Measurements from ENCODE around the gene CALML3. TPM values are rescaled to one million over a fixed set of nuclear protein-coding genes. Genes with fewer than 3 reads are reported as not detected.

CALML3 gene
- total RNA-seq, 2 donors from 2014 or later: not detected

- ATAC-seq (no peak), DNase-seq (no peak)
- intact Hi-C loops (cut with DNase I): no loop called here
Measured at GRCh38 chr10:5560142-5560816, 35.5 kb downstream of the CALML3 start.

GRCh38 chr10:5560817-5561703 is 36.3 kb downstream of the CALML3 start:
- ATAC-seq (no peak), DNase-seq (peak; percentile 17)
- intact Hi-C loops (cut with DNase I): no loop called here

- intact Hi-C loops (cut with DNase I): no loop called here
- ATAC-seq (no peak), DNase-seq (no peak)
Measured at GRCh38 chr10:5561704-5562645, 37.2 kb downstream of the CALML3 start.

- no peak for DNase-seq
- ATAC-seq: no peak
- intact Hi-C loops (cut with DNase I): no loop called here
Measured at GRCh38 chr10:5563321-5563961, 38.7 kb downstream of the CALML3 start.

- DNase-seq: no peak
- intact Hi-C loops (cut with DNase I): no loop called here
- no peak for ATAC-seq
Measured at GRCh38 chr10:5563991-5564536, 39.3 kb downstream of the CALML3 start.

GRCh38 chr10:5564537-5565204 is 39.9 kb downstream of the CALML3 start:
- DNase-seq: no peak
- ATAC-seq: no peak

GRCh38 chr10:5565205-5565545 is 40.4 kb downstream of the CALML3 start:
- DNase-seq (no peak), ATAC-seq (no peak)
- intact Hi-C loops (cut with DNase I): no loop called here

More at GRCh38 chr10:5564537-5565204, 39.9 kb downstream of the CALML3 start:
- intact Hi-C loops (cut with DNase I): no loop called here

- ATAC-seq (no peak), DNase-seq (no peak)
- intact Hi-C loops (cut with DNase I): no loop called here
Measured at GRCh38 chr10:5565671-5566581, 41.2 kb downstream of the CALML3 start.

- no peak for DNase-seq
- intact Hi-C loops (cut with DNase I): no loop called here
Measured at GRCh38 chr10:5566614-5567013, 41.9 kb downstream of the CALML3 start.

GRCh38 chr10:5567477-5567876 is 42.7 kb downstream of the CALML3 start:
- ATAC-seq: no peak
- DNase-seq: no peak
- intact Hi-C loops (cut with DNase I): no loop called here

More at GRCh38 chr10:5566614-5567013, 41.9 kb downstream of the CALML3 start:
- no peak for ATAC-seq

- intact Hi-C loops (cut with DNase I): no loop called here
- DNase-seq (no peak), ATAC-seq (no peak)
Measured at GRCh38 chr10:5568984-5569383, 44.2 kb downstream of the CALML3 start.

GRCh38 chr10:5569568-5569967 is 44.8 kb downstream of the CALML3 start:
- ATAC-seq: no peak
- no peak for DNase-seq

GRCh38 chr10:5570007-5570655 is 45.4 kb downstream of the CALML3 start:
- DNase-seq: no peak
- intact Hi-C loops (cut with DNase I): no loop called here
- ATAC-seq: no peak

More at GRCh38 chr10:5569568-5569967, 44.8 kb downstream of the CALML3 start:
- intact Hi-C loops (cut with DNase I): no loop called here

GRCh38 chr10:5570979-5571810 is 46.4 kb downstream of the CALML3 start:
- DNase-seq (no peak), ATAC-seq (no peak)
- intact Hi-C loops (cut with DNase I): no loop called here

- intact Hi-C loops (cut with DNase I): no loop called here
- DNase-seq: no peak
Measured at GRCh38 chr10:5571826-5572225, 47.1 kb downstream of the CALML3 start.

More at GRCh38 chr10:5571826-5572225, 47.1 kb downstream of the CALML3 start:
- ATAC-seq: no peak
